ENCODE results near the gene UBL3.
A peak's percentile ranks its signal among the peaks of the same experiment; 100 is the strongest.

The UBL3 gene, protein sequence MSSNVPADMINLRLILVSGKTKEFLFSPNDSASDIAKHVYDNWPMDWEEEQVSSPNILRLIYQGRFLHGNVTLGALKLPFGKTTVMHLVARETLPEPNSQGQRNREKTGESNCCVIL

DNA sequence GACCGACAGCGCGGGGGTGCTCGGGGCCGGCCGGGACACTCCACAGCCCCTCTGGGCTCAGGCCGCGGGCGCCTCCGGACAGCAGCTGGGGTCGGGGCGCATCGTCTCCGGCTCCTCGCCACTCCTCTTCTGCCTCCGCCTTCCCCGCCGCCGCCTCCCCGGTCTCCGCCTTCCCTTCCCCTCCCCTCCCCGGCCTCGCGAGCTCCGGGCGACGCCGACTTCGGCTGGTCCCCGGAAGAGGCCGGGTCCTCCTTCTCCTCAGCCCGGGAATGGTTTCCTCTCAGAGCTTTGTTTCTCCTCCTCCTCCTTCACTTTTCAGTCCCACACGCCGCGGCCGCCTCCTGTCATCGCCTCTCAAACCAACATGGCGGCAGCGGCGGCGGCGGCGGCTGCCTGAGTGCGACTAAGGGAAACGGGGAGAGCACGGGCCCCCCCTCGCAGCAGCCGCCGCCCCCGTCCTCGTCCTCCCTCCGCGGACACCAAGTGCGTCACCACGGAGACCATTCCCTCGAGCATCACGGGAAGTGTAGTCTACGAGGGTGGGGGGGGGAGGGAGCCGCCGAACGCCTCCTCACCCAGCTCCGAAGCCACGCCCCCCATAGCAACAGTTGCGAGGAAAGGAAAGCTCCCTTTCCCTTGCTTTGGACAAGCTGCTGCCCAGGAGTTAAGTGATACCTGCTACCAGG, at the start of gene UBL3:
TSS of gene UBL3 (minus strand) at position 405 of the 686 bp plus-strand sequence. CDS start 1,079 bp downstream, outside the sequence.
- TF ChIP-seq, protein P1, sequence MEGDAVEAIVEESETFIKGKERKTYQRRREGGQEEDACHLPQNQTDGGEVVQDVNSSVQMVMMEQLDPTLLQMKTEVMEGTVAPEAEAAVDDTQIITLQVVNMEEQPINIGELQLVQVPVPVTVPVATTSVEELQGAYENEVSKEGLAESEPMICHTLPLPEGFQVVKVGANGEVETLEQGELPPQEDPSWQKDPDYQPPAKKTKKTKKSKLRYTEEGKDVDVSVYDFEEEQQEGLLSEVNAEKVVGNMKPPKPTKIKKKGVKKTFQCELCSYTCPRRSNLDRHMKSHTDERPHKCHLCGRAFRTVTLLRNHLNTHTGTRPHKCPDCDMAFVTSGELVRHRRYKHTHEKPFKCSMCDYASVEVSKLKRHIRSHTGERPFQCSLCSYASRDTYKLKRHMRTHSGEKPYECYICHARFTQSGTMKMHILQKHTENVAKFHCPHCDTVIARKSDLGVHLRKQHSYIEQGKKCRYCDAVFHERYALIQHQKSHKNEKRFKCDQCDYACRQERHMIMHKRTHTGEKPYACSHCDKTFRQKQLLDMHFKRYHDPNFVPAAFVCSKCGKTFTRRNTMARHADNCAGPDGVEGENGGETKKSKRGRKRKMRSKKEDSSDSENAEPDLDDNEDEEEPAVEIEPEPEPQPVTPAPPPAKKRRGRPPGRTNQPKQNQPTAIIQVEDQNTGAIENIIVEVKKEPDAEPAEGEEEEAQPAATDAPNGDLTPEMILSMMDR (IDR thresholded peaks at IDR 0.05; ENCODE audit: extremely low read depth, insufficient read depth, missing control alignments), result no peak
- peak; percentile 96 for DNase-seq (ENCODE audit: low spot score)
- in situ Hi-C loops (cut with MboI; ENCODE audit: low pct_unique_long_range_greater_than_20kb, low sequenced_read_pairs, unreplicated experiment), result no loop called here

DNA sequence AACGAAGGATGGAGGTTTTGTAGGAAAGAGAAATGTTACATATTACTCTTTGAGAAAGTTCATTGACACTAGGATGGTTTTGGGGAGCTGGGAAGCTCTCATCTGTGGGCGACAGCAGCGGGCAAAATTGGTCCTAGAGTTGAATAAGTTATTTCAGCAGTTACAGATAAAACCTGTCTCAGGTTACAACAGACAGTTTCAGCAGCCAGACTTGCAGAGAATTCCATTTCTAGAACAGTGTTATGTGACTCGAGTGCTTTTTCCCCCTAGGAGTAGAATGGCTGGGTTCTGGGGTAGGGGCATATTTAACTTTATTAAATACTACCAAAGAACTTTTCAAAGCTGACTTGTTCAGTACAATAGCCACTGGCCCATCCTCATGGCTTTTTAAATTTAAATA, 46.7 kb upstream of the UBL3 start:
- DNase-seq (ENCODE audit: low spot score), result no peak
- in situ Hi-C loops (cut with MboI; ENCODE audit: low pct_unique_long_range_greater_than_20kb, low sequenced_read_pairs, unreplicated experiment), result no loop called here
- TF ChIP-seq, protein P1 (IDR thresholded peaks at IDR 0.05; ENCODE audit: extremely low read depth, insufficient read depth, missing control alignments), result no peak

DNA sequence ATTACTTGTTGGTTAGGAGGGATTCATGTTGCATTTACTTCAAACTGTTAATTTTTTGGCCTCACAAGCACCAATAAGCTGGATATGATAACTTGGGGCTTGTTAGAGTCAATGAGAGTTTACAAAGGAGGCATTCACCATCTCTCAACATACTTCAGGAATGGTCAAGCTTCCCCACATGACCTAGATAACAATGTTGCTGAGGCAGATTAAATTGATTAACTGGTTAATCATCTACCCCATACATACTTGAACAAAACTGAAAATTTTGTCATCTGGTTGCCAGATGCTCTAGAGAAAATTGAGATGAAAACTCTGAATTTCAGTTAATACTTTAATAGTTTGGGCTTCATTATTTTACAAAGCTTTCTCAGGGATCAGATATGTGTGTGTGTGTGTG, 43.0 kb upstream of the UBL3 start:
- no peak for DNase-seq (ENCODE audit: low spot score)
- in situ Hi-C loops (cut with MboI; ENCODE audit: low pct_unique_long_range_greater_than_20kb, low sequenced_read_pairs, unreplicated experiment), result no loop called here
- TF ChIP-seq, protein P1 (IDR thresholded peaks at IDR 0.05; ENCODE audit: extremely low read depth, insufficient read depth, missing control alignments), result no peak

DNA sequence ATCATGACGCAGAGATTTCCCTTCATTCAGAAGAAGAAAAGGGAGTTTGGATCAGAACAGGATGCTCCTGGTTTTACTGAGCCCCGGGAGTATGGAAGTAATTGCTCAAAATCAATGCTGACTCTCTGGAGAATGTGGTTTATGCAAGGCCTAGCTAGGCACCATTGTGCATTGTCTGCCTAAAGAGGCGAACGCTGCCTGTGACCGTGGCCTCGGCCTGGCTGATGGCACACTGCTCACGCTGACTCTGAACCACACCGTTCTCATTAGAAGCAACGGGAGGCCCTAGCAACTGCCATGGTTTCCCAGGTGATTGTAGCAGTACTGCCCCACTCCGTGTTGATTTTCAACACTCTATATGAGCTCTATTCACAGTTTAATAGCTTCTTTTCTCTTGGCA, 41.7 kb upstream of the UBL3 start:
- in situ Hi-C loops (cut with MboI; ENCODE audit: low pct_unique_long_range_greater_than_20kb, low sequenced_read_pairs, unreplicated experiment), result no loop called here
- TF ChIP-seq, protein P1 (IDR thresholded peaks at IDR 0.05; ENCODE audit: extremely low read depth, insufficient read depth, missing control alignments), result no peak
- DNase-seq (ENCODE audit: low spot score), result no peak

DNA sequence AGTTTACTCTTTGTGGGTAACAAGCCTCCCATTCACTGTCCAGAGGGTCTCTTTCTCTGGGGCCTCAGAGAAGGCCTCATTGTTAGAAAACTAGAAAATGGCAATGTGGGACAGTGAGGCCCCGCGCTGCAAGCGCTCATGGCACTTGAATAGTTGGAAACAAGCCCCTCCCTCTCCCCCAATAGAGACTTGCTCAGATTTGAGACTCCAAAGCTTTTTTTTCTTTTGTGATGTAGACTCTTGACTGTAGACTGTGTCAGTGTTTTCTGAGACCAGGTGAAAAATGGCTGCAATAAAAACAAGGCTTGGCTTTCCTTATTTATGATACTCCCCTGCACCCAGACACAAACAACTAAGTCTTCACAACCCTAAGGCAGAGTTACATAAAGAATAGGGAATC, 38.7 kb upstream of the UBL3 start:
- TF ChIP-seq, protein P1 (IDR thresholded peaks at IDR 0.05; ENCODE audit: extremely low read depth, insufficient read depth, missing control alignments), result no peak
- in situ Hi-C loops (cut with MboI; ENCODE audit: low pct_unique_long_range_greater_than_20kb, low sequenced_read_pairs, unreplicated experiment), result no loop called here
- no peak for DNase-seq (ENCODE audit: low spot score)

DNA sequence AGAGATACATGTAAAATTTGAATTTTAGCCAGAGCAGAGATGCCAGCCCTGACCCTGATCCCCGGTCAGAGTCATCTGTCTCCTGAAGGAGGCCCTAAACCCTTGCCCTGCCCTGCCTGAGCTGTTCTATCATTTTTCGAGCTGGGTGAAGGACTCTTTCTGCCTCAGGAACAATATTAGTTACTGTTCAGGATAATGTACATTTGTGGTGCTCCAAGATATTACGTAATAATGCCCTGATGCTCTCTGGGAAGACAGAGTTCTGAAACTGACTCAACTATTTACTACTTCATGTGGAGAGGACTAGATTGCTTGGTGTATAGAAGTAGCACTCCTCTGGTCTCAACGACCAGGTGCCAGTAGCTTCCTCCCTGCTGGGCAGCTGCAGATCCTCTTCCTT, 37.9 kb upstream of the UBL3 start:
- TF ChIP-seq, protein P1 (IDR thresholded peaks at IDR 0.05; ENCODE audit: extremely low read depth, insufficient read depth, missing control alignments), result no peak
- in situ Hi-C loops (cut with MboI; ENCODE audit: low pct_unique_long_range_greater_than_20kb, low sequenced_read_pairs, unreplicated experiment), result no loop called here
- DNase-seq (ENCODE audit: low spot score), result no peak
